Activated CD4-positive, alpha-beta T cell treated with anti-CD3 and anti-CD28 coated beads, Interleukin-2, amount 50 U/mL, for 24 hours (primary cell): ENCODE results near the gene C6orf120.

Experiments used
- DNase-seq, 2 donors: peaks; one replicate each; pipeline ENCODE4 v3.0.0-alpha.2; 2020; ENCODE audit warnings: low read depth in 1 of 2, low spot score in 1 of 2

Gene C6orf120

GRCh38 chr6:169724494-169725124 is 22.7 kb downstream of the C6orf120 start, which contains the start of gene PHF10:
PHF10 (minus strand) TSS chr6:169724500; CDS start chr6:169723931, 569 bp downstream.
- DNase-seq = peak; percentile 51 to 60

- no peak for DNase-seq
Measured at GRCh38 chr6:169725125-169726048, 23.5 kb downstream of the C6orf120 start.

GRCh38 chr6:169726049-169726400 is 24.1 kb downstream of the C6orf120 start:
- no peak for DNase-seq

GRCh38 chr6:169726963-169727362 is 25.0 kb downstream of the C6orf120 start:
- DNase-seq = no peak

- no peak for DNase-seq
Measured at GRCh38 chr6:169729961-169730360, 28.0 kb downstream of the C6orf120 start.

GRCh38 chr6:169738204-169738975 is 36.5 kb downstream of the C6orf120 start:
- DNase-seq = no peak

GRCh38 chr6:169738976-169739529 is 37.1 kb downstream of the C6orf120 start:
- DNase-seq = no peak

- no peak for DNase-seq
Measured at GRCh38 chr6:169741344-169741743, 39.4 kb downstream of the C6orf120 start.

GRCh38 chr6:169745405-169745804 is 43.5 kb downstream of the C6orf120 start:
- DNase-seq = no peak

- DNase-seq = no peak
Measured at GRCh38 chr6:169746556-169746955, 44.6 kb downstream of the C6orf120 start.

- peak; percentile 88 to 91 for DNase-seq
Measured at GRCh38 chr6:169751242-169752073, 49.5 kb downstream of the C6orf120 start, which contains the start of the genes DYNLT2 and ERMARD. DYNLT2 (minus strand) TSS chr6:169751572; CDS start chr6:169751458, 114 bp downstream. ERMARD (plus strand) TSS chr6:169751622; CDS start chr6:169751658, 36 bp downstream.

- no peak for DNase-seq
Measured at GRCh38 chr6:169752074-169752623, 50.2 kb downstream of the C6orf120 start.
